Uterus (tissue), 4 donors: ENCODE measurements around the gene PALD1. TPM values are rescaled to one million over a fixed set of nuclear protein-coding genes. Genes with fewer than 3 reads are reported as not detected.

Source experiments
- DNase-seq, 2 donors: peaks; one replicate each; pipeline ENCODE4 v3.0.0-alpha.2; 2019 to 2020
- H3K27ac ChIP-seq, 2 donors: fragments of 200-600 bp; sonication (generic); 1 replicate in 1 of 2; 2 replicates in 1 of 2; pipeline ENCODE4 v1.5.1; 2016 to 2018
- H3K27me3 ChIP-seq, 2 donors: fragments of 200-600 bp; sonication (generic); one replicate each; pipeline ENCODE4 v1.5.1; 2018 to 2019; ENCODE audit warnings: control low read depth in 1 of 2
- H3K36me3 ChIP-seq, 2 donors: fragments of 200-600 bp; sonication (generic); one replicate each; pipeline ENCODE4 v1.5.1; 2019; ENCODE audit warnings: control low read depth in 1 of 2
- H3K4me1 ChIP-seq, 2 donors: fragments of 200-600 bp; sonication (generic); one replicate each; pipeline ENCODE4 v1.5.1; 2018 to 2019; ENCODE audit warnings: control low read depth in 1 of 2
- H3K4me3 ChIP-seq, 2 donors: fragments of 200-600 bp; sonication (generic); 1 replicate in 1 of 2; 2 replicates in 1 of 2; pipeline ENCODE4 v1.5.1; 2018 to 2019; ENCODE audit warnings: mild to moderate bottlenecking in 1 of 2
- H3K9me3 ChIP-seq, 2 donors: fragments of 200-600 bp; sonication (generic); one replicate each; pipeline ENCODE4 v1.5.1; 2019; ENCODE audit warnings: control low read depth in 1 of 2
- CTCF ChIP-seq, 4 experiments: fragments of 200-600 bp in 2 of 4; fragments of 450-650 bp in 2 of 4; sonication (generic) in 2 of 4; IDR thresholded peaks; one replicate each; pipeline ENCODE4 v1.5.1; 2016 to 2019; ENCODE audit warnings: antibody characterized with exemption in 4 of 4, mild to moderate bottlenecking in 2 of 4, moderate library complexity in 1 of 4
- POLR2A ChIP-seq, 2 donors: fragments of 450-650 bp; IDR thresholded peaks; one replicate each; pipeline ENCODE4 v1.6.1; 2016; ENCODE audit warnings: antibody characterized with exemption in 2 of 2, mild to moderate bottlenecking in 1 of 2, moderate library complexity in 1 of 2
- intact Hi-C: fragments of 100-400 bp; cut with DNase I; formaldehyde crosslinking; loops from one replicate; pipeline ENCODE4 v1.15.1; 2023; ENCODE audit warnings: low total_unique reads
- total RNA-seq, 4 donors: library from RNA; depleted of rRNA in 3 of 4; stranded (reverse); fragments of >200 nt in 3 of 4; gene quantifications; one replicate each; pipeline versions ENCODE4 v1.1.0 to v1.2.4, GENCODE V29; 2014 to 2023
- donor health status: DM: yes; HTN: yes; CAD: no.

Gene PALD1
- total RNA-seq, 4 donors from 2014 or later, result 1.8 to 21.6 (median 10.3) TPM

GRCh38 chr10:70509757-70510147 is 31.2 kb downstream of the PALD1 start:
- peak overlapping the region; percentile 13 to 40 for H3K27ac ChIP-seq
- intact Hi-C loops, result no loop called here
- H3K27me3 ChIP-seq, result no peaks in the 10 kb centered on the region
- no peaks in the 10 kb centered on the region for H3K36me3 ChIP-seq
- H3K4me1 ChIP-seq, result peaks cover 0 to 11% of the 10 kb centered on the region in 2 donors
- DNase-seq, result no peak
- H3K4me3 ChIP-seq, result no peak overlapping the region
- TF ChIP-seq POLR2A (IDR thresholded peaks at IDR 0.05), result no peak
- no peak for TF ChIP-seq CTCF (IDR thresholded peaks at IDR 0.05)
- no peaks in the 10 kb centered on the region for H3K9me3 ChIP-seq

GRCh38 chr10:70510453-70510852 is 31.9 kb downstream of the PALD1 start:
- intact Hi-C loops, result no loop called here
- Histone ChIP-seq H3K4me3 (no peak overlapping the region), H3K36me3 (no peaks in the 10 kb centered on the region), H3K27me3 (no peaks in the 10 kb centered on the region), H3K9me3 (no peaks in the 10 kb centered on the region), H3K27ac (no peak overlapping the region), H3K4me1 (peaks cover 0 to 11% of the 10 kb centered on the region in 2 donors)
- TF ChIP-seq POLR2A (IDR thresholded peaks at IDR 0.05) (no peak), CTCF (IDR thresholded peaks at IDR 0.05) (no peak)
- DNase-seq, result no peak

DNA sequence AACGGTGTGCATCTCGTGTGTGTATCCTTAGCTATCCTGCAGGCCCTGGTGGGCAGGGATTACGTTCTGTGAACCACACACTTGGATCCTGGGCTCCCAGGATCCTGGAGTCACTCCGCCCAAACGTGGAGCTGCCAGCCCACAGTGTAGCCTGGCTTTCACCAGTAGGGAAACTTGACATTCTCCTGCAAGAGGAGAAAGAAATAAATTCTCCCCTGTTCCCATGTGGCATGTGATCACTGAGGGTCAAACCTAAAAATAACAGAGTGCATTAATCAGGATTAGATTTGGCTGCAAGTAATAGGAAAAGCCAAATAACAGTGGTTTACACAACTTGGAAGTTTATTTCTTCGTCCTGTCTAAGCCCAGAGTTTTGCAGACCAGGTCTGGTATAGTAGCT is 32.3 kb downstream of the PALD1 start:
- peaks cover 0 to 11% of the 10 kb centered on the region in 2 donors for H3K4me1 ChIP-seq
- H3K4me3 ChIP-seq, result no peak overlapping the region
- no peaks in the 10 kb centered on the region for H3K36me3 ChIP-seq
- intact Hi-C loops, result no loop called here
- TF ChIP-seq CTCF (IDR thresholded peaks at IDR 0.05), result no peak
- TF ChIP-seq POLR2A (IDR thresholded peaks at IDR 0.05), result no peak
- H3K27ac ChIP-seq, result no peak overlapping the region
- DNase-seq, result no peak
- no peaks in the 10 kb centered on the region for H3K9me3 ChIP-seq
- no peaks in the 10 kb centered on the region for H3K27me3 ChIP-seq

- Histone ChIP-seq H3K4me1 (peaks cover 0 to 11% of the 10 kb centered on the region in 2 donors), H3K9me3 (no peaks in the 10 kb centered on the region), H3K27ac (no peak overlapping the region), H3K27me3 (no peaks in the 10 kb centered on the region), H3K4me3 (no peak overlapping the region), H3K36me3 (no peaks in the 10 kb centered on the region)
- TF ChIP-seq POLR2A (IDR thresholded peaks at IDR 0.05) (no peak), CTCF (IDR thresholded peaks at IDR 0.05) (no peak)
- DNase-seq, result no peak
- intact Hi-C loops, result no loop called here
Measured at GRCh38 chr10:70512149-70512639, 33.6 kb downstream of the PALD1 start.

- DNase-seq, result no peak
- Histone ChIP-seq H3K36me3 (no peaks in the 10 kb centered on the region), H3K9me3 (no peaks in the 10 kb centered on the region), H3K27me3 (no peaks in the 10 kb centered on the region), H3K4me1 (peaks cover 0 to 11% of the 10 kb centered on the region in 2 donors), H3K4me3 (no peak overlapping the region), H3K27ac (no peak overlapping the region)
- intact Hi-C loops, result no loop called here
- TF ChIP-seq POLR2A (IDR thresholded peaks at IDR 0.05) (no peak), CTCF (IDR thresholded peaks at IDR 0.05) (no peak)
Measured at GRCh38 chr10:70513848-70514309, 35.3 kb downstream of the PALD1 start.
